Stimulated activated CD4-positive, alpha-beta T cell treated with anti-CD3 and anti-CD28 coated beads, TNF-alpha, amount 100 ng/mL, for 48 hours (primary cell): Measurements from ENCODE around the gene MARCO.
"Not testable (repeated sequence)": the region's sequence is repeated elsewhere in the genome, so short reads cannot be mapped to it uniquely, and the experiment has no call there.

Experiments used
- DNase-seq, 3 donors: peaks; one replicate each; pipeline ENCODE4 v3.0.0-alpha.2; 2020; ENCODE audit warnings: low read depth in 3 of 3

Gene MARCO

DNA sequence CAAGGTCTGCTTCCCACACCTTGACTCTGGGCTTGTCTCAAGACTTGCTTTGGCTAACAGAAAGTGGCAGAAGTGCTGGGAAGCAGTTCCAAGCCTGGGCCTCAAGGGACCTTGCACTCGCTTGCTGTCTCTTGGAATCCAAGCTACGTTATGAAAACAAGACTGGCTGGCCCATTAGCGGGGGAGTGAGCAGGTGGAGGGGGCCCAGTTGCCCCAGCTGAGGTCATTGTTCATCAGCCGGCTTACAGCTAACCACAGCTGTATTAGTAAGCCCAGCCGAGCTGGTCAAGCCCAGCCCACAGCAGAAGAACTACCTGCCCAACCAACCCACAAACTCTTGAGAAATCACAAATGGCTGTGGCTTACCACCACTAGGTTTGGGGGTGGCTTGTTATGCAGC is 63.1 kb downstream of the MARCO start:
- no peak for DNase-seq

DNA sequence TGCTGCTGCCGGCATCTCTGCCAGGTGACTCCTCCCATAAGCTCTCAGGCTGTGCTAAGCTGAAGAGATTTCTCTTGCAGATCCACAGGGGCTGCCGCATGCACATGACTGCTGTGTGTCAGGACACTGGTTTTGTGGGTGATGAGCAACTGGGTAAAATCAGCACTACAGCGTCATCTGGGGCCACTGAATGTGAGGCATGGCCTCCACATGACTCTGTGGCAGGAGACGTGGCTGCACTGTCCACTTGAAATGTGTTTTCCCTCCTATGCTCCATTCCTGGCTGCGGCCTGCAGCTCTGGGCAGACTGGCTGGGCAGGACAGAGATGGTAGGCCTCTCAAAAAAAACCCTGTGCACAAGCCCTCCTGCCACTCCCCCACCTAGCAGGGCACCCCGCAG is 63.6 kb downstream of the MARCO start:
- no peak for DNase-seq

DNA sequence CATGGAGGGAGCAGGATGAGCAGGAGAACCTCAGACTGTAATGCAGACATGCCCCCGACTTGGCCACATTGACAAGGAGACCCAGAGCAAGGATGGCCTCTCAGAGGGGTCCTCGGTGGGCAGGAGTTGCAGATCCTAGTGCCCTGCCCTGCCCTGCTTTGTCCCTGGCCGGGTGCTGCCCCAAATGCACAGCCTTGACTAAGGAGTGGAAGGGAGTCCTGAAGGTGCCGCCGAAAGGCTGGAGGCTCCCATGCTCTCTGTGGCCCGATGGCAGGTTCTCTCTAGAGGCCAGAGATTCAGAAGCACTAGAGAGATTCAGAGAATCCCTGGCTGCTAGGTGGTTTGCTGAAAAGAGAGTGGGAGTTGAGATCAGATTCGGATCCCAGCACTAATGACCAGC is 64.4 kb downstream of the MARCO start:
- no peak for DNase-seq

- no peak for DNase-seq
These were observed 66.1 kb downstream of the MARCO start for GRCh38 chr2:119008108-119008507.

DNA sequence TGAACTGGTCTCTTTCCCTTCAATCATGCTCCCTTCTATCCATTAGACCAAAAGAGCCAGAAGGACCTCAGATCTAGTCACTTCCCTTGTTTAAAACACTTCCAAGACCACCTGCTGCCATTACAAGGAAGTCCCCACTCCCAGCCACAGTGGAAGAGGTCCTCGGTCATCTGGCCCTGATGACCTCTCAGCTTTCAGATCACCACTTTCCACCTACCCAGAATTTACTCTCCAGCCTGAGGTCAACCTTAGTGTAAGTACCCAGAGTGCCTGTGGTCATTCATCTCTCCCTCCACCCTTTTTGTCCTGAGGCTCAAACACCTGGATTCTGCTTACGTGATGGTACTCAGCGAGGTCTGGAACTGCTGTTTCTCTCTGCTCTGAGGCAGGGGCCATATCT is 67.1 kb downstream of the MARCO start:
- DNase-seq = no peak

DNA sequence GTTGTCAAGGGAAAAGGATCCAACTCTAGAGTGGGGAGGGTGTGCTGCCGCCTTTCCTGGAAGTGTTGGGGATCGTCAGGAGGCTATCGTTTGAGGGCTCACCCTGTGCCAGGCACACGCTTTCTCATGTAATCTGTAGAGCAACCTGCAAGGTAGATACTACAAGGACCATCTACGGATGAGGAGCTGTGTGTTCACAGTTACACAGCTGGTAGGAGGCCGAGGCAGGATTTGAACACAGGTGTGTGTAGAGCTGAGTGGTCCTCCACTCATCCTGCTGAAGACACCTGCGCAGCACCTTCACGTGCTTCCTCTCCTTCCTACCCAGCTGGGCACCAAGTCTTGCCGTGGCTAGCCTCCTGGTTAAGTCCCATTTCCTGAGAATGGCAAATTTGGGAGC is 68.3 kb downstream of the MARCO start:
- DNase-seq = no peak

DNA sequence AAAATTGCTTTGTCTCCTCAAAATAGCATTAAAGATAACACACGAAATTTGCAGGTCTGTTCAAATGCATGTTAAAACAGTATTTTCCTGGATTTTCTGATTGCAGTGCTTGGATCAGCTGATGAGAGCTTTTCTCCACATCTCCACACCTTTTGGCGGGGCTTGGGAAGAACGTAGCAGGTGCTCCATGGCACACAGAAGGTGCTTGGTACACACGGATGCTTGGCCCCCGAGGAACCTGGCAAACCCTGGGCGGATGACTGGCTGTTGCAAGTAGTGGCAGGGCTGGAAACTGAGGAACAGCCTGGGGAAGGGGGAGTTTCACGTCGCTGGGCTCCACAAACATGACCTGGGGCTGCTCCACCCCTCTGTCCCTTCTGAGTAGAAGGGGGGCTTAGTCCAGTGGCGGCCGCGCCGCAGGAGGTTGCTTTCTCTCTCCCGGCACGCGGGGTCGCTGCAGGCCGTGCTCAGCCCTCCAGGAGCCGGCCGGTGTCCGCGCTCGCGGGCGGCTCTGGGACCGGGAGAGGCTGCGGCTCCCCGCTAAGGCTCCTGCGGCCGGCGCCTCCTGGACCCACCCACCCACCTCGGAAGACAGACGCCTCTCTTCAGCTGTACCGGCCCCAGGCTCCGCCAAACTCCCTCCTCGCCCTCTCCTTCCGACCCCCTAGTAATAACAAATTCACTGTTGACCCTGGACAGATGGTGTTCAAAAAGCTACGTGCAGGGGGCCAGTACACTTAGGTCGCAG is 69.3 kb downstream of the MARCO start:
- no peak for DNase-seq

DNA sequence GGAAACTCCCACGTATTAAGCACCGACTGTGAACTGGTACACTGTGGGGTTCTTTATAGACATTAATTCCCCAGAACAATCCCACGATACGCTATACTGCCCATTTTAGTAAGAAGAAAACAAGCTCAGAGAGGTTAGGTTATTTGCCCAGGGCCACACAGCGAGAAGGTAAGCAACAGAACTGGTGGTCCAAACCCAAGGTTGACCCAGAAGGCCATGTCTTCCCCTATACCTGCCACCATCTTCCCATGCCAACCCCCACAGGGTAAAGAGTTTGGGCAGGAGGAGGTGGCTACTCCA is 69.9 kb downstream of the MARCO start:
- no peak for DNase-seq

DNA sequence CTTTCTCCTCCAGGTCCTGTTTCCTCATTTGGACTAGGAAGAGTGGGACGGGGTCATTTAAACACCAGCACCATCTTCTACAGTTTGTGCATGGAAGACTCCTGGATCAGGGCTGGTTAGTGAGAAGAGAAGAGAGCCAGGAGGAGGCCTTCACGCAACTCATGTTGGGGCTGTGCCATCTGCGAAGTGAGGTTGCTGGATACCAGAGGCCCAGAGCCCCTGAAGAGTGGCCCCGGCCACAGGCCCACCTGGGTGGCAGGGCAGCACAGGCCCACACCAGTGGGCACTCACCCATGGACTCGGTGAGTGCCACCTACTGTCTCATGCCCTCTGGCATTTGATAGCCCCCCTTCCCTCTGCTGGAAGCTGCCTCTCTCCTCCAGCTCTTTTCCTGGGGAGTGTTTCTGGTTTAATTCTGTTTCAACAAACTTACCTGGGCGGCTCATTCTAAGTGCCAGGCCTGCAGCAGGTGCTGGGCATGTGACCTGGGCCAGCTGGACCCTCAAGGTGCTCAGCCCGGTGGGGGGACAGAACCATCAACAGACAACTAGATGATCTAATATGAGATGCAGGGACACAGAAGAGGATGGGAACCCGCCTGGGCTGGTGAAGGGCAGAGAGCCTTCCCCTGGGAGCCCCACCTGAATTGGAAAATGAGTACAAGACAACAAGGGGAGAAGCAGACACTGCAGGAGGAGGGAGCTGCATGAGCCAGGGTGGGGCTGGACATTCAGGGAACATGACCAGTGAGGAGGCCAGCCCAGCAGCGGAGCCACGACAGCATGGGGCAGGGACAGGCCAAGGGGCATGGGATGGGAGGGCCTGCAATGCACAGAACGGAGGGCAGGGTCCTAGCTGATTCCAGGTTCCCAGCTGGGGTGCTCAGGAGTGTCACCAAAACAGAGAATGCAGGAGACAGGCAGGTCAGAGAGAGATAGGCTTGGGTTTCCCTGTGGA is 70.6 kb downstream of the MARCO start:
- no peak for DNase-seq

- DNase-seq = no peak
These were observed 71.7 kb downstream of the MARCO start for GRCh38 chr2:119013671-119014070.

DNA sequence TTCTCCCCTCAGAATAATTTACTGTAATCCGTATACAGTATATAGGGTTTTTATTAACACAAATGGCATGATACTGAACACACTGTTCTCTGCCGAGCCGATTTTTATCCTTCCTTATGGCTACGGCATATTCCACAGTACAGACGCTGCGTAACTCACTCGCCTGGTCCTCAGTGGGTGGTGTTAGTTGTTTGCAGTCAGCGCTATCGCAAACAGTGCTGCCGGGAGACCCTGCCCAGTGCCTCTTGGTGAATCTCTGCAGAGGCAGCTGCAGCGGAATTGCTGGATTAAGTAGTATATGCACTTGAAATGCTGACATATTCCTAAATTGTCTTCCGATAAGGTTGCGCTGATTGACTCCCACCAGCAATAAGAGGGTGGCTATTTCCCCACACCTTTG is 73.9 kb downstream of the MARCO start:
- no peak for DNase-seq

GRCh38 chr2:119019521-119019920 is 77.5 kb downstream of the MARCO start:
- no peak for DNase-seq

GRCh38 chr2:119022678-119023077 is 80.7 kb downstream of the MARCO start:
- DNase-seq = no peak

DNA sequence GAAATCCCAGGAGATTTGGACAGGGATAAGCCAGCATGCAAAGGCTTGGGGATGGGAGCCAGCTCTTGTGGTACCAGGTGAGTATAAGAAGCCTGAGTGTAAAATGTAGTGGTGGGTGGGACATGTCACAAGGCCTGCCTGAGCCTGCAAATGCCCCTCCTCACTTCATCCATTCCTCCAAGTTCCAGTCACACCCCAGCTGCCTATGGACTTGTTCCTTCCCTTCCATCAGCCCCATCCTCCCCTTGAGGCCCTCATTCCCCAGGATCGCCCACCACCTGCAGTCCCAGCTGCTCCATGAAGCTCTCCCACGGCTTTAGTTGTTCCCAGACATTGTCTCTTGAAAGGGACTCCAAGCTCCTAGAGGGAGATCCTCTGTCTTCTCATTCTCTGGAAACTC is 81.5 kb downstream of the MARCO start:
- DNase-seq = no peak

DNA sequence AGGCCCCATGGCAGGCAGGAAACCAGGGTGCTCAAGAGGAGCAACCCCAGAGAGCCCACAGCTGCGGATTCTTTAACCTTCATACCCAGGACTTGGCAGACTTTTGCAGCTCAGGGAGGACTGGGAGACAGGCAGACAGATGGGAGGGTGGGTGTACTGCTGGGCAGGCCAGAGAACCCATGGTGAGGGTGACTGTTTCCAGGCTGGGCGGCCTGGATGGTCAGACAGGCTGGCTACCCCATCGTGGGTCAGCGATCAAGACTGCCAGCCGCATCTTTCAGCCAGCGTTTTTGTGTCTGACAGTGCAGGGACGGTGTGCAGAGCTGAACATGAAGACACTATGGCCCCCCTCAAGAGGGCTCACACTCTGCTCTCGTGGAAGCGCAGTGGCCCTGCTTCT is 82.2 kb downstream of the MARCO start:
- DNase-seq = no peak

DNA sequence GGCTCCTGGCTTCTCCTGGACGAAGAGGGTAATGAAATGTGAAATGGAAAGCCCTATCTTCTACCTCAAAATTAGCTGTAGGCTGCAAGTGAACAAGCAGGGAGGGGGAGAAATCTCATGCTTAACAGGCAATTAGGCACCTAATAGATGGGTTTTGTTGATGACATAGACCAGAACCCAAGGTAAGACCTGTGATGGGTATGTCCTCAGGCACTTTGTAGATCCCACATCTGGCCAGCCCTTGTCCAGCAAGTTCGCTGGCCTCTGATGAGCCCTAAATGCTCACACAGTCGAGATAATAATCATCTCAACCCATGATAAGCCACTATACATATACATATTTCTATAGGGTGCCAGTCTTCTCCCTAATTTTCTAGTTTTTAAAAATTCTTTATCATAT is 82.6 kb downstream of the MARCO start:
- no peak for DNase-seq

DNA sequence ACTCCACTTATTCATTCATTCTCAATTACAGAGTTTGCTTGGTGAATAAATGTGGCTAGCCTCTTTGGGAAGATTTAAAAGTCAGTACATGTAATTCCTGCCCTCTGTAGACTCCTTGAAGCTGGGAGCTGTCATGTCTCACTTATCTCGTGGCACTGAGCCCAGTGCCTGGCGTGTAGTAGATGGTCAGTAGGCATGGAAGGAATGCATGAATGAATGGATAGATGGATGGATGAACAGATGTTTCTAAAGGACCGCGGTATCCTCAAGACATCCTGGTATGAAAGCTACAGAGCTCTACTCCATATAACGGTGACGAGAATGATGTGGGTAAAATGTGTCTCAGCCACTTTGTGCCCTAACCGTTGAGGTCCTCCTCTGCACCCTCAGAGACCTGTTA is 83.0 kb downstream of the MARCO start:
- no peak for DNase-seq

GRCh38 chr2:119025762-119026351 is 83.9 kb downstream of the MARCO start:
- no peak for DNase-seq

- DNase-seq = no peak
These were observed 84.9 kb downstream of the MARCO start for GRCh38 chr2:119026890-119027289.

DNA sequence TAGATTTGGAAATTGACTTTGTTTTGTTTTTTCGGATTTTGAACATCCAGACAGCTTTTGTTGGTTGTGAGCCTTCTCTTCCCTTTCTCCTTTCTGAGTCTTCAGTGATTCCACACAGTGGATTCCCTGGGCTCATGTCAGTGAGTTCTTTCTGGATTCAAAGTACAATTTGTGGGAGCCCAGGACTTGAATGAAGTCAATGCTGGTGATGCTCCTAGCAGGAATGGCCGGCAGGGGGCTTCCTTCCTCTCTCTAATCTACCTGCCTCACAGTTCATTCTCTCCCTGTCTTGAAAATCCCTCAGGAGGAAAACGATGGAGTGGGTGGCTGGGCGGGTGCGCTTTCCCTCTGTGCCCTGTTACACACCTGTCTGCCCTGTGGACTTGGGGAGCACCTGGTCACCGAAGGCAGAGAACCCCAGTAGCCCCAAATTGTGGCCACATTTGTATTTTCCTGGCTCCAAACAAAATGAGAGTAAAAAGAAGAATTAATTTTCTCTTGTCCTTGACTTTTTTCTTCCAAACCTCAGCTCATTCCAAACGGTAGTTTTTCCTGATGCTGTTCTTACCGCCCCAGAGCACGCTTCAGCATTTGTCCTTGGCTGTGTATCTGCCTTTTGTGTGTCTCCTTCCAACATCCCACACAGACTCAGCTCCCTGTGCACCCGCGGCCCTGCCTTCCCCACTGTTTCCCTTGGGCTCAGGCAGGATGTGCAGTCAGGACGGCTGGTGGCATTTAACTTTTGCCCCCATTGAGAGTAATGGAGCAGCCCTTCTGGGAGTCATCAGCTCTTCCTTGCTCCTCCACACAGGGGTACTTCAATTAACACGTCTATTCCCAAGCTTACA is 86.6 kb downstream of the MARCO start:
- DNase-seq = no peak

GRCh38 chr2:119029297-119029696 is 87.3 kb downstream of the MARCO start:
- DNase-seq = no peak

DNA sequence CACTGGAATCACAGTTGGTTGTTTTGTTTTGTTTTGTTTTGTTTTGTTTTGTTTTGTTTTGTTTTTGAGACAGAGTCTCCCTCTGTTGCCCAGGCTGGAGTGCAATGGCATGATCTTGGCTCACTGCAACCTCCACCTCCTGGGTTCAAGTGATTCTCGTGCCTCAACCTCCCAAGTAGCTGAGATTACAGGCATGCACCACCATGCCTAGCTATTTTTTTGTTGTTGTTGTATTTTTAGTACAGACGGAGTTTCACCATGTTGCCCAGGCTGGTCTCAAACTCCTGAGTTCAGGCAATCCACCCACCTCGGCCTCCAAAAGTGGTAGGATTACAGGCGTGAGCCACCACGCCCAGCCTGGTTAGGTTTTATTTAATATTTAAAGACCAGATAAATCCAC is 95.9 kb downstream of the MARCO start:
- not testable (repeated sequence) for DNase-seq
